PC-9 (cell line): ENCODE data around the gene KDM5B. TPM values are rescaled to one million over a fixed set of nuclear protein-coding genes. Genes with fewer than 3 reads are reported as not detected.

ENCODE experiments used
- BruUV-seq: library from RNA; stranded (reverse); fragments of 400-500 nt; replicated peaks from 2 replicates; lab custom pipeline; 2021; lab: Mats Ljungman, UMichigan
- CTCF ChIA-PET: fragments of 300-600 bp; sonication (Branson Sonifier 250); formaldehyde crosslinking; loops from one replicate; lab custom pipeline; 2022; ENCODE audit warnings: antibody characterized with exemption; lab: Charles Lee
- POLR2A ChIA-PET: fragments of 300-600 bp; sonication (Branson Sonifier 250); formaldehyde crosslinking; loops from one replicate; lab custom pipeline; 2022; ENCODE audit warnings: antibody characterized with exemption; ENCODE audit not compliant: unreplicated experiment; lab: Charles Lee
- DNase-seq, 2 experiments: peaks; one replicate each; pipeline versions ENCODE4 v3.0.0 to v3.0.0-alpha.2; 2015 to 2022; ENCODE audit warnings: mixed read lengths in 1 of 2
- H2AFZ ChIP-seq: fragments of 200-600 bp; sonication (generic); 2 replicates; pipeline ENCODE4 v1.8.1; 2017; ENCODE audit warnings: antibody characterized with exemption
- H3F3A ChIP-seq: fragments of 200-600 bp; sonication (generic); 2 replicates; pipeline ENCODE4 v1.8.1; 2017; ENCODE audit warnings: antibody characterized with exemption, mild to moderate bottlenecking, low read depth; ENCODE audit not compliant: insufficient read depth
- H3K27ac ChIP-seq: fragments of 200-600 bp; sonication (generic); 2 replicates; pipeline ENCODE4 v1.6.1; 2016; ENCODE audit warnings: mixed run types
- H3K27me3 ChIP-seq: fragments of 200-600 bp; sonication (generic); 2 replicates; pipeline ENCODE4 v1.6.1; 2016; ENCODE audit warnings: low read depth, mixed run types; ENCODE audit not compliant: insufficient read depth
- H3K36me3 ChIP-seq: fragments of 200-600 bp; sonication (generic); 2 replicates; pipeline ENCODE4 v1.6.1; 2016; ENCODE audit warnings: low read depth, mixed run types
- H3K4me1 ChIP-seq: fragments of 200-600 bp; sonication (generic); replicated peaks from 2 replicates; pipeline ENCODE4 v1.6.1; 2016; ENCODE audit warnings: mixed run types; ENCODE audit not compliant: insufficient read depth
- H3K4me2 ChIP-seq: fragments of 200-600 bp; sonication (generic); 2 replicates; pipeline ENCODE4 v1.6.1; 2017; ENCODE audit warnings: mixed run types
- H3K4me3 ChIP-seq: fragments of 200-600 bp; sonication (generic); 2 replicates; pipeline ENCODE4 v1.6.1; 2016; ENCODE audit warnings: mixed run types
- H3K79me2 ChIP-seq: fragments of 200-600 bp; sonication (generic); 2 replicates; pipeline ENCODE4 v1.6.1; 2017; ENCODE audit warnings: low read depth, mixed run types
- H3K9me2 ChIP-seq: fragments of 200-600 bp; sonication (generic); 2 replicates; pipeline ENCODE4 v1.8.1; 2017; ENCODE audit warnings: mild to moderate bottlenecking; ENCODE audit not compliant: insufficient read depth
- H3K9me3 ChIP-seq: fragments of 200-600 bp; sonication (generic); 2 replicates; pipeline ENCODE4 v1.8.1; 2016; ENCODE audit warnings: low read depth; ENCODE audit not compliant: insufficient read depth
- H4K20me1 ChIP-seq: fragments of 200-600 bp; sonication (generic); 2 replicates; pipeline ENCODE4 v1.8.1; 2017; ENCODE audit not compliant: insufficient read depth
- CTCF ChIP-seq: fragments of 200-600 bp; sonication (generic); conservative IDR thresholded peaks from 2 replicates; pipeline ENCODE4 v1.6.1; 2017; ENCODE audit warnings: mixed run types, antibody characterized with exemption, mild to moderate bottlenecking, moderate library complexity
- EZH2 ChIP-seq: fragments of 200-600 bp; sonication (generic); IDR thresholded peaks from 2 replicates; pipeline ENCODE4 v1.8.0; 2017; ENCODE audit warnings: antibody characterized with exemption, low read depth
- intact Hi-C: fragments of 100-400 bp; cut with micrococcal nuclease; formaldehyde crosslinking; loops from one replicate; pipeline ENCODE4 v1.10.0; 2022; ENCODE audit not compliant: unreplicated experiment
- total RNA-seq: library from RNA; stranded (reverse); gene quantifications from 2 replicates; pipeline ENCODE4 v1.2.3, GENCODE V29; 2021

The KDM5B gene
- total RNA-seq, 1 experiment from 2014 or later = 99.8 TPM

- BruUV-seq = no TSS peak
- H3K79me2 ChIP-seq = peaks cover 94% of the 10 kb centered on the region
Observed at GRCh38 chr1:202794051-202794740, 14.0 kb downstream of the KDM5B start.

GRCh38 chr1:202791077-202791747 lies 17.0 kb downstream of the KDM5B start:
- Histone ChIP-seq H3F3A (peaks cover 22% of the 10 kb centered on the region), H3K4me1 (peaks cover 28% of the 10 kb centered on the region), H3K27ac (peak overlapping the region; percentile 5; the same call in 1 of the 2 replicates), H3K36me3 (no peaks in the 10 kb centered on the region), H4K20me1 (peaks cover 85% of the 10 kb centered on the region), H3K27me3 (no peaks in the 10 kb centered on the region), H2AFZ (no peak overlapping the region), H3K4me3 (no peak overlapping the region), H3K4me2 (no peak overlapping the region), H3K9me2 (no peaks in the 10 kb centered on the region), H3K9me3 (no peaks in the 10 kb centered on the region), H3K79me2 (peaks cover 95% of the 10 kb centered on the region)
- no TSS peak for BruUV-seq
- CTCF ChIA-PET = no interaction called here
- TF ChIP-seq EZH2 = no peak
- no peak for TF ChIP-seq CTCF
- DNase-seq = peak in 1 of 2 experiments; percentile 48
- intact Hi-C loops = no loop called here
- POLR2A ChIA-PET = no interaction called here

More at GRCh38 chr1:202794051-202794740, 14.0 kb downstream of the KDM5B start:
- peaks cover 80% of the 10 kb centered on the region for H4K20me1 ChIP-seq
- H3K27ac ChIP-seq = peak overlapping the region; percentile 29; the same call in 1 of the 2 replicates
- intact Hi-C loops = no loop called here
- no peaks in the 10 kb centered on the region for H3K9me2 ChIP-seq
- no peaks in the 10 kb centered on the region for H3K27me3 ChIP-seq
- H2AFZ ChIP-seq = no peak overlapping the region
- CTCF ChIA-PET = interaction anchor here (0.6 kb wide), 1 partner anchor 27 kb away, joined by 3 read pairs; no protein-coding TSS in a partner anchor
- H3K9me3 ChIP-seq = no peaks in the 10 kb centered on the region
- TF ChIP-seq CTCF (no peak), EZH2 (no peak)
- peaks cover 12% of the 10 kb centered on the region; the same call in 1 of the 2 replicates for H3F3A ChIP-seq
- H3K4me1 ChIP-seq = peaks cover 28% of the 10 kb centered on the region
- DNase-seq = peak in 1 of 2 experiments; percentile 48
- H3K4me2 ChIP-seq = 0 out of 2 replicates have a peak overlapping the region, but pooled peaks have one; percentile 13
- POLR2A ChIA-PET = interaction anchor here (0.5 to 0.6 kb wide), 2 partner anchors 46 to 747 kb away, joined by 4 to 10 read pairs; no protein-coding TSS in a partner anchor
- no peaks in the 10 kb centered on the region for H3K36me3 ChIP-seq
- no peak overlapping the region for H3K4me3 ChIP-seq

- Histone ChIP-seq H3K27ac (no peak overlapping the region), H3K4me2 (no peak overlapping the region), H3K79me2 (peaks cover 97% of the 10 kb centered on the region), H3F3A (peaks cover 24% of the 10 kb centered on the region; the same call in 1 of the 2 replicates), H3K4me3 (no peak overlapping the region), H4K20me1 (peaks cover 91% of the 10 kb centered on the region), H3K9me2 (no peaks in the 10 kb centered on the region), H3K36me3 (no peaks in the 10 kb centered on the region), H3K4me1 (peaks cover 12% of the 10 kb centered on the region; the same call in 1 of the 2 replicates), H3K27me3 (no peaks in the 10 kb centered on the region), H3K9me3 (no peaks in the 10 kb centered on the region), H2AFZ (no peak overlapping the region)
- POLR2A ChIA-PET = no interaction called here
- no peak for DNase-seq
- no peak for TF ChIP-seq CTCF
- TF ChIP-seq EZH2 = no peak
- intact Hi-C loops = no loop called here
- no TSS peak for BruUV-seq
- CTCF ChIA-PET = no interaction called here
Observed at GRCh38 chr1:202788800-202789199, 19.4 kb downstream of the KDM5B start.
